Uterus (tissue), 4 donors: ENCODE results near the gene SPATA46. TPM values are rescaled to one million over a fixed set of nuclear protein-coding genes. Genes with fewer than 3 reads are reported as not detected.

Source experiments
- DNase-seq, 2 donors: peaks; one replicate each; pipeline ENCODE4 v3.0.0-alpha.2; 2019 to 2020
- H3K27ac ChIP-seq, 2 donors: fragments of 200-600 bp; sonication (generic); 1 replicate in 1 of 2; 2 replicates in 1 of 2; pipeline ENCODE4 v1.5.1; 2016 to 2018
- H3K27me3 ChIP-seq, 2 donors: fragments of 200-600 bp; sonication (generic); one replicate each; pipeline ENCODE4 v1.5.1; 2018 to 2019; ENCODE audit warnings: control low read depth in 1 of 2
- H3K36me3 ChIP-seq, 2 donors: fragments of 200-600 bp; sonication (generic); one replicate each; pipeline ENCODE4 v1.5.1; 2019; ENCODE audit warnings: control low read depth in 1 of 2
- H3K4me1 ChIP-seq, 2 donors: fragments of 200-600 bp; sonication (generic); one replicate each; pipeline ENCODE4 v1.5.1; 2018 to 2019; ENCODE audit warnings: control low read depth in 1 of 2
- H3K4me3 ChIP-seq, 2 donors: fragments of 200-600 bp; sonication (generic); 1 replicate in 1 of 2; 2 replicates in 1 of 2; pipeline ENCODE4 v1.5.1; 2018 to 2019; ENCODE audit warnings: mild to moderate bottlenecking in 1 of 2
- H3K9me3 ChIP-seq, 2 donors: fragments of 200-600 bp; sonication (generic); one replicate each; pipeline ENCODE4 v1.5.1; 2019; ENCODE audit warnings: control low read depth in 1 of 2
- POLR2A ChIP-seq, 2 donors: fragments of 450-650 bp; IDR thresholded peaks; one replicate each; pipeline ENCODE4 v1.6.1; 2016; ENCODE audit warnings: antibody characterized with exemption in 2 of 2, mild to moderate bottlenecking in 1 of 2, moderate library complexity in 1 of 2
- intact Hi-C: fragments of 100-400 bp; cut with DNase I; formaldehyde crosslinking; loops from one replicate; pipeline ENCODE4 v1.15.1; 2023; ENCODE audit warnings: low total_unique reads
- total RNA-seq, 4 donors: library from RNA; depleted of rRNA in 3 of 4; stranded (reverse); fragments of >200 nt in 3 of 4; gene quantifications; one replicate each; pipeline versions ENCODE4 v1.1.0 to v1.2.4, GENCODE V29; 2014 to 2023
- TF ChIP-seq, protein P1 (sequence below), 4 experiments: fragments of 200-600 bp in 2 of 4; fragments of 450-650 bp in 2 of 4; sonication (generic) in 2 of 4; IDR thresholded peaks; one replicate each; pipeline ENCODE4 v1.5.1; 2016 to 2019; ENCODE audit warnings: antibody characterized with exemption in 4 of 4, mild to moderate bottlenecking in 2 of 4, moderate library complexity in 1 of 4
- donor health status: DM: yes; HTN: yes; CAD: no.

SPATA46 gene
- total RNA-seq, 4 donors from 2014 or later = not detected

DNA sequence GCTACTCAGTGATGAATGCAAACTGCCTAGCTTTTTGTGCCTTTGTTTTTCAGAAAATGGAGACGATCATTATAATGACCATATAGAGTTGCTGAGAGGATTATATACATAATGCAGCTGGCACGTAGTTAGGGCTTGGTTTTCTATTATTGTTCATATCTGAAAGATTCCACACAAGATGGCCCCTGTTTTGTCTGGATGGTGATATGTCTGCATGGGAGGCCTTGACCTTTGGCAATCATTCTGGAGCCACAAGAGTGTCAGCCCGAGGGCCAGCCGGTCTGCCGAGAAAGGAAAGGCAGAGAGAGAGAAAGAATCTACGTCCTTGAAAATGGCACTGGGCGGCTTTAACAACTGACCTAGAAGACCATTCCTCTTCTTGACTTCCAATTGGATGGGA lies 41.0 kb upstream of the SPATA46 start:
- Histone ChIP-seq H3K9me3 (no peaks in the 10 kb centered on the region), H3K4me3 (no peak overlapping the region), H3K4me1 (no peaks in the 10 kb centered on the region), H3K27me3 (no peaks in the 10 kb centered on the region), H3K27ac (no peak overlapping the region), H3K36me3 (no peaks in the 10 kb centered on the region)
- TF ChIP-seq POLR2A (IDR thresholded peaks at IDR 0.05) = no peak
- TF ChIP-seq, protein P1, sequence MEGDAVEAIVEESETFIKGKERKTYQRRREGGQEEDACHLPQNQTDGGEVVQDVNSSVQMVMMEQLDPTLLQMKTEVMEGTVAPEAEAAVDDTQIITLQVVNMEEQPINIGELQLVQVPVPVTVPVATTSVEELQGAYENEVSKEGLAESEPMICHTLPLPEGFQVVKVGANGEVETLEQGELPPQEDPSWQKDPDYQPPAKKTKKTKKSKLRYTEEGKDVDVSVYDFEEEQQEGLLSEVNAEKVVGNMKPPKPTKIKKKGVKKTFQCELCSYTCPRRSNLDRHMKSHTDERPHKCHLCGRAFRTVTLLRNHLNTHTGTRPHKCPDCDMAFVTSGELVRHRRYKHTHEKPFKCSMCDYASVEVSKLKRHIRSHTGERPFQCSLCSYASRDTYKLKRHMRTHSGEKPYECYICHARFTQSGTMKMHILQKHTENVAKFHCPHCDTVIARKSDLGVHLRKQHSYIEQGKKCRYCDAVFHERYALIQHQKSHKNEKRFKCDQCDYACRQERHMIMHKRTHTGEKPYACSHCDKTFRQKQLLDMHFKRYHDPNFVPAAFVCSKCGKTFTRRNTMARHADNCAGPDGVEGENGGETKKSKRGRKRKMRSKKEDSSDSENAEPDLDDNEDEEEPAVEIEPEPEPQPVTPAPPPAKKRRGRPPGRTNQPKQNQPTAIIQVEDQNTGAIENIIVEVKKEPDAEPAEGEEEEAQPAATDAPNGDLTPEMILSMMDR (IDR thresholded peaks at IDR 0.05) = no peak
- intact Hi-C loops = no loop called here
- no peak for DNase-seq

DNA sequence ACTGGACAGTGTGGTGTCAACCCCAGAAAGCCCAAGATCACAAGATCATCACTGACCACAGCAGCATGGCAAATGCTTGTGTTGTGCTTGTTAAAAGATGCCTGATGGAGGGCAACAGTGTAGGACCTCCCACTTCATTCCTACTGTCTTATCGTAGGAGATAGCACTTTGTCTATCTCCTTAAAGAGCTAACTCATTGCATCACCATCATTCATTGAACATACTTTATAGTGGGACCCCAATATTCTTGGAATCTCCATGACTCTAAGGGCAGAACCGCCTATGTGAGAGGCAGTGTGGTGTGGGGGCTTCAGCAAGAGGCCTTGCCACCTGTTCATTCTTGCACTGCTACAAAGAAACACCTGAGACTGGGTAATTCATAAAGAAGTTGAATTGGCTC lies 40.3 kb upstream of the SPATA46 start:
- Histone ChIP-seq H3K27ac (no peak overlapping the region), H3K4me1 (no peaks in the 10 kb centered on the region), H3K4me3 (no peak overlapping the region), H3K27me3 (no peaks in the 10 kb centered on the region), H3K9me3 (no peaks in the 10 kb centered on the region), H3K36me3 (no peaks in the 10 kb centered on the region)
- no peak for DNase-seq
- intact Hi-C loops = no loop called here
- TF ChIP-seq, protein P1 (IDR thresholded peaks at IDR 0.05) = no peak
- no peak for TF ChIP-seq POLR2A (IDR thresholded peaks at IDR 0.05)

DNA sequence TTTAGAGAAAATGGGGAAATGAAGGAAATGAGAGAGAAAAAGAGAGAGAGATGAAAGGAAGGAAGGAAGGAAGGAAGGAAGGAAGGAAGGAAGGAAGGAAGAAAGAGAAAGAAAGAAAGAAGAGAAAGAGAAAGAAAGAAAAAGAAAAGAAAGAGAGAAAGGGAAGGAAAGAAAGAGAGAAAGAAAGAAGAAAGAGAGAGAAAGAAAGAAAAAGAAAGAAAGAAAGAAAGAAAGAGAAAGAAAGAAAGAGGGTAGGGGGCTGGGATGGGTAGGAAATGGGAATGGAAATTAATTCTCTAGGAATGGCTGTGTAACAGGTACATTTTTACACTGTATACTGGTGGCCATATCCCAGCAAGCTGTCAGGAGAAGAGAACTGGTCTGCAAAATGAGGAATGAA lies 39.6 kb upstream of the SPATA46 start:
- Histone ChIP-seq H3K36me3 (no peaks in the 10 kb centered on the region), H3K4me1 (no peaks in the 10 kb centered on the region), H3K4me3 (no peak overlapping the region), H3K27me3 (no peaks in the 10 kb centered on the region), H3K27ac (no peak overlapping the region), H3K9me3 (no peaks in the 10 kb centered on the region)
- intact Hi-C loops = no loop called here
- TF ChIP-seq POLR2A (IDR thresholded peaks at IDR 0.05) = no peak
- TF ChIP-seq, protein P1 (IDR thresholded peaks at IDR 0.05) = no peak
- DNase-seq = no peak

DNA sequence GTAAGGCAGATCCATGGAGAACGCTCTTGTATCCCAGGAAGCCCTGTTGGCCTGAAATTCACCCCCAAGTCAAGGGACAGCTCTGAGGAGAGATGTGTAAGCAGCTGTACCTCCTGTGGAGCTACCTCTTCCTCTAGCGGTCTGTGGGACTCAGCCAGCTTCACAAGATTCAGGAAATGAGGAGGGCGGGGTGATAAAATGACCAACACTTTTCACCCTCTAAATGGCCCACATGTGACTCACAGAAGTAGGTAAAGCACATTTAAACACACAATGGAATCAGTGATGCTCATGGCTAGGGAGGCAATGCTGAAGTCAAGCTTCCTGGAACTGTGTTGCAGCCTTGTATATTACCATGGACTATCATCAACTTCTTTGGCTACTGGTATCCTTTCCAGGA lies 35.3 kb upstream of the SPATA46 start, which contains the start of gene SH2D1B:
Gene SH2D1B (minus strand): TSS at position 135 of the 400 bp plus-strand sequence. CDS start 120 bp downstream, at position 15.
- intact Hi-C loops = no loop called here
- no peak for TF ChIP-seq POLR2A (IDR thresholded peaks at IDR 0.05)
- TF ChIP-seq, protein P1 (IDR thresholded peaks at IDR 0.05) = no peak
- H3K4me1 ChIP-seq = no peaks in the 10 kb centered on the region
- no peak within 1 kb of the TSS for H3K4me3 ChIP-seq
- H3K27ac ChIP-seq = no peak within 1 kb of the TSS
- no peaks in the 10 kb centered on the region for H3K27me3 ChIP-seq
- no peaks in the 10 kb centered on the region for H3K36me3 ChIP-seq
- no peaks in the 10 kb centered on the region for H3K9me3 ChIP-seq
- DNase-seq = no peak

DNA sequence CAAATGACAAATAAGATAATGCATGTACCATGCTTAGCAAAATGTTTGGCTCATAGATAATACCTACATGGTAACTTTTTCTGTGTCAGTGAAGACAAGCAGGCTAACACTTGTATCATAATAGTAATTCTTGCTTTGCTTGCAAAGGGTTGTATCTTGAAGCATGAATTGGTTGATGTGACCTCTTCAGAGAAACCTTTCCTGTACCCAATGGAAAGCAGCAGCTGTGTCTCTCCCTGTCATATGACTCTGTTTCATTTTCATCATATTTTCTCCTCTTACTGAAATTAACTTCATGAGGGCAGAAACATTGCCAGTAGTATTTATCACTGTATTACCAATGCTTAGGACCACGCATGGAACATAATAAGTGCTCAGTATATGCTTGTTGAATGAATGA lies 30.9 kb upstream of the SPATA46 start:
- intact Hi-C loops = no loop called here
- no peak for TF ChIP-seq POLR2A (IDR thresholded peaks at IDR 0.05)
- TF ChIP-seq, protein P1 (IDR thresholded peaks at IDR 0.05) = no peak
- Histone ChIP-seq H3K9me3 (no peaks in the 10 kb centered on the region), H3K4me3 (no peak overlapping the region), H3K36me3 (no peaks in the 10 kb centered on the region), H3K27ac (no peak overlapping the region), H3K27me3 (no peaks in the 10 kb centered on the region), H3K4me1 (no peaks in the 10 kb centered on the region)
- DNase-seq = no peak
